Neutrophil (primary cell): Measurements from ENCODE around the gene KIF2C.
A peak's percentile ranks its signal among the peaks of the same experiment; 100 is the strongest.

Experiments
- H3K27ac ChIP-seq: fragments of 200-600 bp; sonication (generic); 2 replicates; pipeline ENCODE4 v1.5.1; 2016; ENCODE audit warnings: mild to moderate bottlenecking, moderate library complexity
- H3K27me3 ChIP-seq: fragments of 200-600 bp; sonication (generic); 2 replicates; pipeline ENCODE4 v1.6.0; 2016; ENCODE audit warnings: mild to moderate bottlenecking
- H3K36me3 ChIP-seq: fragments of 200-600 bp; sonication (generic); 2 replicates; pipeline ENCODE4 v1.5.1; 2017
- H3K4me1 ChIP-seq, 2 experiments: fragments of 200-600 bp in 1 of 2; sonication (generic) in 1 of 2; 1 replicate in 1 of 2; 2 replicates in 1 of 2; pipeline versions ENCODE4 v1.5.1 to v1.6.1; 2013 to 2016; ENCODE audit warnings: low read depth in 1 of 2, low read length in 1 of 2, mild to moderate bottlenecking in 1 of 2, moderate library complexity in 1 of 2; ENCODE audit not compliant: control insufficient read depth in 1 of 2, insufficient read depth in 1 of 2
- H3K4me3 ChIP-seq, 2 experiments: fragments of 200-600 bp in 1 of 2; sonication (generic) in 1 of 2; 1 replicate in 1 of 2; 2 replicates in 1 of 2; pipeline ENCODE4 v1.5.1; 2013 to 2016; ENCODE audit warnings: low read depth in 1 of 2, low read length in 1 of 2, mild to moderate bottlenecking in 1 of 2, moderate library complexity in 1 of 2
- H3K9me3 ChIP-seq: fragments of 200-600 bp; sonication (generic); 2 replicates; pipeline ENCODE4 v1.5.1; 2016
- TF ChIP-seq, protein P1 (sequence below): fragments of 200-600 bp; sonication (generic); IDR thresholded peaks from 2 replicates; pipeline ENCODE4 v1.5.1; 2016; ENCODE audit warnings: antibody characterized with exemption

The KIF2C gene

DNA sequence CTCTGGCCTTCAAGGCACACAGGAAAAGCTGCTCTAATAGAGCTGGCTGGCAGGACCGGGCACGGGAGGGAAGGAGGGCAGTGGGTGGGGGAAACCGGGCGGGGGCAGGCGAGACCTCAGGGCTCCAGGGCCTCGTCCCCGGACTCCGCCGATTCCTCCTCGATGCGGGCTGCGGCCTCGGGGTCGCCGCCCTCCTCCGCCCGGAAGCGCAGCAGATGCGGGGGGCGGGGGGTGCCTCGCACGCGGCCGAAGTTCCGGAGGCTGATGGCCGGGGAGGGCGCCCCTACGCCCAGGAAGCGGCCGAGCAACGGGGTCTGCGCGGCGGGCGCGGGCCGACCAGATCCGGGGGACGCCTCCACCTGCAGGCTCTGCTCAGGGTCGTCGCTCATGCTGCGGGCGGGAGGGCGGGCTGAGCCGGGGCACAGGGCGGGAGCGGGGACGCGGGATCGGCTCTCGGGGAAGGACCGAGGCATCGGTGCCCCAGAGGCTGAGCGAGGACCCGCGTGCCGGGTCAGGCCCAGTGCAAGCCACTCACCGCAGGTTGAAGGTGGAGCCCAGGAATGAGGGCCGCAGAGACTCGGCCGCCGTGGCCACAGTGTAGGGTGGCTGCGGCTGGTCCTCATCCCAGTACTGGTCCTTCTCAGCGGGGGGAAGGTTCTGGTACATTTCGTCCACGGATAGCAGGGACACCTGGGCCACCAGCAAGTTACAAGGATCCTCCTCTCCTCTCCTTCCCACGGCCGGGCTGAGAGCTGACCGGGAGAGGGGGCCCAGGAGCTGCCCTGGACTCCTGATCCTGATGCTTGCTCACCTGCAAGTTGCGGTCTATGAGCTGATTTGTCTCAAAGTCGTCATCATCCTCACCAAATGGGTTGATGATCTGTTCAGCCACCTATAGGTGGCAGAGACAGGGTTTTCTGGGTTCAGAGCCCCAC is 44.7 kb downstream of the KIF2C start:
- no peak overlapping the region for H3K27ac ChIP-seq
- H3K27me3 ChIP-seq = peaks cover 20% of the 10 kb centered on the region
- peaks cover 29% of the 10 kb centered on the region in 2 experiments for H3K4me1 ChIP-seq
- H3K4me3 ChIP-seq = peak overlapping the region; percentile 12 to 57
- H3K36me3 ChIP-seq = peaks cover 19% of the 10 kb centered on the region
- TF ChIP-seq, protein P1, sequence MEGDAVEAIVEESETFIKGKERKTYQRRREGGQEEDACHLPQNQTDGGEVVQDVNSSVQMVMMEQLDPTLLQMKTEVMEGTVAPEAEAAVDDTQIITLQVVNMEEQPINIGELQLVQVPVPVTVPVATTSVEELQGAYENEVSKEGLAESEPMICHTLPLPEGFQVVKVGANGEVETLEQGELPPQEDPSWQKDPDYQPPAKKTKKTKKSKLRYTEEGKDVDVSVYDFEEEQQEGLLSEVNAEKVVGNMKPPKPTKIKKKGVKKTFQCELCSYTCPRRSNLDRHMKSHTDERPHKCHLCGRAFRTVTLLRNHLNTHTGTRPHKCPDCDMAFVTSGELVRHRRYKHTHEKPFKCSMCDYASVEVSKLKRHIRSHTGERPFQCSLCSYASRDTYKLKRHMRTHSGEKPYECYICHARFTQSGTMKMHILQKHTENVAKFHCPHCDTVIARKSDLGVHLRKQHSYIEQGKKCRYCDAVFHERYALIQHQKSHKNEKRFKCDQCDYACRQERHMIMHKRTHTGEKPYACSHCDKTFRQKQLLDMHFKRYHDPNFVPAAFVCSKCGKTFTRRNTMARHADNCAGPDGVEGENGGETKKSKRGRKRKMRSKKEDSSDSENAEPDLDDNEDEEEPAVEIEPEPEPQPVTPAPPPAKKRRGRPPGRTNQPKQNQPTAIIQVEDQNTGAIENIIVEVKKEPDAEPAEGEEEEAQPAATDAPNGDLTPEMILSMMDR = no peak
- no peaks in the 10 kb centered on the region for H3K9me3 ChIP-seq

DNA sequence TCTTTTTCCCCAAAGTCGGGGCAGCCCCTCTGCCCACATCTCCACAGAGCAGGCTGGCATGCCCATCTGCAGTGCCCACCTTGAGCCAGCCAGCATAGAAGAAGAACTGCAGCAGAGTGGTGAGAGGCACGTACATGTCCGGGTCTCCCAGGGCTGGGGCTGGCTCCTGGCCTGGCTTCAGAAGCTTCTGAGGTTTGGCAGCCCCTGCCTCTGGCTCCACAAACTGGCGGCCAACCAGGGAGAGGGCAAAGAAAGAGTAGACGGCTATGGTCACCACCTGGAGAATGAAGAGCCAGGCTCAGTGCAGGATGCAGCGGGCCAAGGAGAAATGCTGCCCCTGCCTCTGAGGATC is 45.4 kb downstream of the KIF2C start:
- Histone ChIP-seq H3K9me3 (no peaks in the 10 kb centered on the region), H3K4me3 (no peak overlapping the region), H3K27me3 (peaks cover 20% of the 10 kb centered on the region), H3K4me1 (peaks cover 29% of the 10 kb centered on the region in 2 experiments), H3K36me3 (peaks cover 13% of the 10 kb centered on the region), H3K27ac (no peak overlapping the region)
- TF ChIP-seq, protein P1 = no peak

DNA sequence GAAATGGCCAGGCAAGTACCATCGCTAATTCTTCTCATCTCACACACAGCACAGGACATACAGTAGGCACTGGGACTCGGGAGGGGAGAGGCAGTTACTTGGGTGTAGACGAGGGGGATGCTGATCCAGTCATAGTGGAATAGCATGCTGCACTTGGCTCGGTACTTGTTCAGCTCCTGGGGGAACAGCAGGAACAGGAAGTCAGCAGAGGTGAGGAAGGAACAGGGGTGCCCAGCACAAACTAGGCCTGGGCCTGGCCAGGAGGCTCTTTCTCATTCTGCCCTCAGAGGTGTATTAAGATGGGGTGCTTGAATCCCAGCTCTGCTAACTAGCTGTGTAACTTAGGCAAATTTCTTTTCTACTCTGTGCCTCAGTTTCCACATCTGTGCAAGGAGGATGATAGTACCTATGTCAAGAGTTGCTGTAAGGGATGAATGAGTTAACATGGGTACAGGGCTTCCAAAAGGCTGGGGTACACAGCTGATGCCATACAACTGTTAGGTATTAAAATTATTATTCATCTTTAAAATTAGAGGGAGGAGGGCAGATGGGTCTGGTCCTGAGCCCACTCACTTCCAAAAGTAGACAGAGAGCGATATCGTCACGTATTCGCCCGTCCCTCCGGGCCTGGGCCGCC is 46.0 kb downstream of the KIF2C start:
- peaks cover 8% of the 10 kb centered on the region for H3K36me3 ChIP-seq
- peaks cover 20% of the 10 kb centered on the region for H3K27me3 ChIP-seq
- H3K27ac ChIP-seq = no peak overlapping the region
- H3K9me3 ChIP-seq = no peaks in the 10 kb centered on the region
- peaks cover 29% of the 10 kb centered on the region in 2 experiments for H3K4me1 ChIP-seq
- TF ChIP-seq, protein P1 = no peak
- H3K4me3 ChIP-seq = peak overlapping the region; percentile 66 to 72

DNA sequence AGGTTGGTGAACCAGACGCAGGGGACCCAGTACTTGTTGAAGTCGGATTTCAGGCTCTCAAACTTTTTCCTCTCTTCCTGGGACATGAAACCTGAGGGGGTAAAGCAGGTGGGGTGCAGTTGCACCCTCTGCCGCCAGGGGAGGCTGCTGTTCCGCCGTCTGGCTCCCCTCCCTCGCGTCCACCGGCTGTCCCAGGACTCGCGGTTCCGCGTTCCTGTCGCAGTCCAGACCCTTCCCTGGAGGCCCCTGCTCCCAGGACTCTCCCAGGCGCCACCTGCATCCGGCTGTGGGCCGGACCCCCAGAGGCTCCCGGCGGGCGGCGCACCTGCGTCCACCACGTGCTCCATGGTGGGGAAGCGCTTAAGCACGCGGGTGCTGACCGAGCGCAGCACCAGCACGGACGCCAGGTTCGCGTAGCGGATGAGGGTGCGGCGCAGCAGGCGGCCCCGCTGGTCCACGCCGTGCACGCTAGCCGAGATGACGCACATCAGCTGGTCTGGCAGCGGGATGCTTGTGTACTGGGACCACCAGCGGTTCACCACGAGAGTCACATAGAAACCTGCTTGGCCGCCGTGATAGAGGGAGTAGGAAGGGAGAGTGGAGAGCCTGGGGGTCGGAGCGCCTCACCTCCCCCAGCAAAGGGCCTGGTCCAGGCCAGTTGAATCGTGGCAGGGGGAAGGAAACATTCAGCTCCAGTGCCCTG is 46.7 kb downstream of the KIF2C start:
- TF ChIP-seq, protein P1 = peak; percentile 97
- H3K36me3 ChIP-seq = peaks cover 2% of the 10 kb centered on the region
- no peaks in the 10 kb centered on the region for H3K9me3 ChIP-seq
- peak overlapping the region; percentile 66 to 72 for H3K4me3 ChIP-seq
- H3K27ac ChIP-seq = peak overlapping the region; percentile 20
- peaks cover 20% of the 10 kb centered on the region for H3K27me3 ChIP-seq
- H3K4me1 ChIP-seq = peaks cover 29% of the 10 kb centered on the region in 2 experiments

DNA sequence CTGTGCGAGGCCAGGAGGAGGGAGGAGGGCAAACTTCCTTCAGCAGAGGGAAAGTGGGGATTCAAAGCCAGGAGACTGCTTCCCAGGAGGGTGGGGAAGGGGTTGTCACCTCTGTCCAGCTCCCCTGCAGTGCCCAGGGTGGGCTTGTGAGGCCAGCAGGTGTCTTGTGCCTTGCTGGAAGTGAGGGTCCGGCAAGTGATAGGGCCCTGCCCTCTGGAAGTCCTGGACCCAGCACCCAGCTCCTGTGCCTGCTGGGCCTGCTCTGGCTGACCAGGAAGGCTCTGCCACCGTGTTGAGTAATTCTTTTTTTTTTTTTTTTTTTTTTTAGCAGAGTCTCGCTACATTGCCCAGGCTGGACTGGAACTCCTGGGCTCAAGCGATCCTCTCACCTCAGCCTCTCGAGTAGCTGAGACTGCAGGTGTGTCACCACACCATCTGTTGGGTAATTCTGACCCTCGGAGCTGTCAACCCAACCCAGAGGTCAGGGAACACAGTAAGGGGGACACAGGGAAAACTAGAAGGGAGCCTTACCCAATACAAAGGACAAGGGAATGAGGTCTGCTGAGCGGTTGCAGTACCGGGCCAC is 47.3 kb downstream of the KIF2C start:
- no peaks in the 10 kb centered on the region for H3K9me3 ChIP-seq
- H3K4me3 ChIP-seq = no peak overlapping the region
- TF ChIP-seq, protein P1 = no peak
- no peak overlapping the region for H3K27ac ChIP-seq
- peaks cover 29% of the 10 kb centered on the region in 2 experiments for H3K4me1 ChIP-seq
- peaks cover 20% of the 10 kb centered on the region for H3K27me3 ChIP-seq
- no peaks in the 10 kb centered on the region for H3K36me3 ChIP-seq
